ENCODE results near the gene PCDHGA6. TPM values are rescaled to one million over a fixed set of nuclear protein-coding genes. Genes with fewer than 3 reads are reported as not detected.
"Not testable (repeated sequence)": the region's sequence is repeated elsewhere in the genome, so short reads cannot be mapped to it uniquely, and the experiment has no call there.

PCDHGA6 gene
- total RNA-seq, 4 donors from 2014 or later: 0.83 to 1.6 (median 1.6) TPM

- Histone ChIP-seq H3K36me3 (no peaks in the 10 kb centered on the region), H3K27me3 (peaks cover 0 to 21% (median 20%) of the 10 kb centered on the region in 3 donors), H3K27ac (peak within 1 kb of the TSS in 1 of 4 donors; percentile 16), H3K4me1 (peaks cover 0 to 4% of the 10 kb centered on the region in 2 donors), H3K4me3 (peak within 1 kb of the TSS; percentile 7 to 50 (median 37)), H3K9me3 (peaks cover 0 to 17% (median 6%) of the 10 kb centered on the region in 3 donors)
- intact Hi-C loops (cut with DNase I; ENCODE audit: low total_unique reads) (loop anchor here (5.0 kb wide), 1 partner anchor 42 kb away; the partner anchor contains the start of gene PCDHGA10), in situ Hi-C loops (cut with MboI; ENCODE audit: low sequenced_read_pairs in 4 of 4) (no loop called here)
- TF ChIP-seq CTCF (IDR thresholded peaks at IDR 0.05 in 4 of 5, conservative IDR thresholded peaks at IDR 0.05 in 1 of 5) (peak in 2 of 5 experiments; percentile 19 to 43), POLR2A (IDR thresholded peaks at IDR 0.05) (no peak)
- ATAC-seq: peak; percentile 62 to 87
- peak in 1 of 2 donors; percentile 45 for DNase-seq
Observed at GRCh38 chr5:141369994-141370848, 3.5 kb upstream of the PCDHGA6 start, which contains the start of gene PCDHGB3. TSS of gene PCDHGB3 (plus strand) at chr5:141370242. CDS start at chr5:141370395, 153 bp downstream.

- Histone ChIP-seq H3K27me3 (peaks cover 0 to 15% (median 8%) of the 10 kb centered on the region in 3 donors), H3K4me3 (peak overlapping the region in 1 of 4 donors; percentile 50), H3K36me3 (no peaks in the 10 kb centered on the region), H3K4me1 (peaks cover 0 to 4% of the 10 kb centered on the region in 2 donors), H3K27ac (no peak overlapping the region), H3K9me3 (peaks cover 0 to 13% (median 4%) of the 10 kb centered on the region in 3 donors)
- in situ Hi-C loops (cut with MboI; ENCODE audit: low sequenced_read_pairs in 4 of 4) (no loop called here), intact Hi-C loops (cut with DNase I; ENCODE audit: low total_unique reads) (loop anchor here (5.0 kb wide), 1 partner anchor 40 kb away; the partner anchor contains the start of gene PCDHGA10)
- TF ChIP-seq CTCF (IDR thresholded peaks at IDR 0.05 in 4 of 5, conservative IDR thresholded peaks at IDR 0.05 in 1 of 5): no peak
- no peak for TF ChIP-seq POLR2A (IDR thresholded peaks at IDR 0.05)
- no peak for DNase-seq
- no peak for ATAC-seq
Observed at GRCh38 chr5:141371572-141372475, 1.9 kb upstream of the PCDHGA6 start.

GRCh38 chr5:141374627-141375026, 936 bp downstream of the PCDHGA6 start:
- Histone ChIP-seq H3K27me3 (peaks cover 0 to 8% (median 5%) of the 10 kb centered on the region in 3 donors), H3K27ac (no peak overlapping the region), H3K36me3 (no peaks in the 10 kb centered on the region), H3K4me1 (peaks cover 0 to 4% of the 10 kb centered on the region in 2 donors), H3K9me3 (peaks cover 0 to 13% (median 4%) of the 10 kb centered on the region in 3 donors), H3K4me3 (peak overlapping the region in 2 of 4 donors; percentile 43 to 53)
- DNase-seq (no peak), ATAC-seq (no peak)
- intact Hi-C loops (cut with DNase I; ENCODE audit: low total_unique reads) (loop anchor here (5.0 kb wide), 1 partner anchor 38 kb away; the partner anchor contains the start of gene PCDHGA10), in situ Hi-C loops (cut with MboI; ENCODE audit: low sequenced_read_pairs in 4 of 4) (no loop called here)
- no peak for TF ChIP-seq POLR2A (IDR thresholded peaks at IDR 0.05)
- no peak for TF ChIP-seq CTCF (IDR thresholded peaks at IDR 0.05 in 4 of 5, conservative IDR thresholded peaks at IDR 0.05 in 1 of 5)

- H3K27ac ChIP-seq; ATAC-seq; in situ Hi-C loops (cut with MboI; ENCODE audit: low sequenced_read_pairs in 4 of 4); H3K4me1 ChIP-seq; H3K27me3 ChIP-seq; H3K4me3 ChIP-seq; intact Hi-C loops (cut with DNase I; ENCODE audit: low total_unique reads); DNase-seq; H3K36me3 ChIP-seq: not testable (repeated sequence)
- peaks cover 0 to 13% (median 4%) of the 10 kb centered on the region in 3 donors for H3K9me3 ChIP-seq
Observed at GRCh38 chr5:141375444-141376155, 1.9 kb downstream of the PCDHGA6 start.
